BJ (cell line): Measurements from ENCODE around the gene ELP4. TPM values are rescaled to one million over a fixed set of nuclear protein-coding genes. Genes with fewer than 3 reads are reported as not detected.

Source experiments
- CTCF ChIA-PET: fragments of 350-600 bp; formaldehyde crosslinking; extraction: SDS; loops from one replicate; lab custom pipeline; 2021; ENCODE audit warnings: antibody characterized with exemption, inconsistent platforms; lab: Yijun Ruan, JAX
- POLR2A ChIA-PET: fragments of 300-600 bp; sonication (Branson Sonifier 250); formaldehyde crosslinking; extraction: SDS; loops from one replicate; lab custom pipeline; 2021; ENCODE audit warnings: antibody characterized with exemption; lab: Charles Lee
- DNase-seq: peaks from one replicate; pipeline ENCODE4 v3.0.0-alpha.2; 2011; ENCODE audit warnings: low read depth
- H3K27me3 ChIP-seq: 2 replicates; pipeline ENCODE4 v1.6.0; 2011; ENCODE audit warnings: low read length; ENCODE audit not compliant: control insufficient read depth, insufficient read depth
- H3K36me3 ChIP-seq: 2 replicates; pipeline ENCODE4 v1.5.1; 2011; ENCODE audit warnings: low read length; ENCODE audit not compliant: control insufficient read depth, insufficient read depth
- H3K4me3 ChIP-seq: 2 replicates; pipeline ENCODE4 v1.5.1; 2011; ENCODE audit warnings: low read depth, mild to moderate bottlenecking, control low read depth, low read length
- CTCF ChIP-seq: IDR thresholded peaks from 2 replicates; pipeline ENCODE4 v1.5.1; 2011; ENCODE audit warnings: low read depth, mild to moderate bottlenecking, control low read depth, inconsistent platforms, low read length, moderate library complexity; ENCODE audit not compliant: insufficient read depth
- polyA plus RNA-seq: library from polyadenylated mRNA; depleted of rRNA; stranded (reverse); fragments of >200 nt; gene quantifications from 2 replicates; pipeline ENCODE4 v1.2.3, GENCODE V29; 2011

Gene ELP4
- polyA plus RNA-seq, 1 experiment, result 11.8 TPM

DNA sequence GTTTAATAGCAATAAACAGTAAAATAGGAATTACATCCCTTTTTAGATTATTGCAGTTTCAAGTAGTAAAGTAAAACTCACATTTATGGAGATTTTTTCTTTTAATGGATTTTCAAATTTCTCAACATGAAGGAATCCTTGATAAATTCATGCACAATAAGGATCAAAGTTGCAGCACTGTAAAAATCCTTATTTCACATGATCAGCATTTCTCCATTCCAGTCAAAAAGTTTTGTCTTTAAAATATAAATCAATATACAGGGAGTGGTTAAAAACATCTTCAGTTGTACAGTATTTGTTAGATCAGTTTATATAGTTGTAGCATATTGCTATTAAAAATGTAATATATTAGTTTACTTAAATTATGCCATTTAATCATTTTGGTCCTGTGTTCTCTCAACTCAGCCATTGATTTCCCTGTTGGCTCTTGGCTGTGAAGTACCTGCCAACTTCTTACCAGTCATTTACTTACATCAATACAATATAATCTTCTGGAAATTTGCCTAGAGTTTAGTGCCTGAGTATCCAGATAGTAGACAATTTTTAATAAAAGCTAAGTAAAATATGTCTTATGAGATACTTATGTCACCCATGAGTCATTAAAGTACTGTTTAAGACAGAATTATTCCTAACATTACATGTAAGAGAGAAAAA, 12.1 kb downstream of the ELP4 start:
- no peak for DNase-seq
- TF ChIP-seq CTCF, result no peak
- Histone ChIP-seq H3K27me3 (no peaks in the 10 kb centered on the region), H3K36me3 (no peaks in the 10 kb centered on the region), H3K4me3 (no peak overlapping the region)
- CTCF ChIA-PET, result no interaction called here
- POLR2A ChIA-PET, result no interaction called here

DNA sequence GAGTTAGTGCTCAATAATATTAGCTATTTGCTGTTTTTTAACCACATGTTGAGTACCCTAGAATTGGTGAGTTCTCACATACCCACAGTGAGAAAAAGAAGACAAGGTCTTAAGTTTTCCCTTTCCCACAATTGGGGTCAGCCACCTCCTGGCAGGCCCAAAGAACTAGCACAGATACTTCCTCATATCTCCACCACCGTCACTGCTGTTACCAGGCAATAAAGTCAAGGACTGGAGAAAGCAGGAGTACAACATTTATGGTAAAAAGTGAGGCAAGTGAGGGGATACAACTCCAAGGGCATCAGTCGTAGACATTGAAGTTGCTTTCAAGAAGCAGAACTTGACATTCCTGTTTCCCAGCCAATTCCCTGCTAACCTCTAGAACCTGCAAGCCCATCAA, 19.6 kb downstream of the ELP4 start:
- Histone ChIP-seq H3K36me3 (no peaks in the 10 kb centered on the region), H3K4me3 (no peak overlapping the region), H3K27me3 (no peaks in the 10 kb centered on the region)
- ChIA-PET POLR2A (no interaction called here), CTCF (no interaction called here)
- no peak for TF ChIP-seq CTCF
- no peak for DNase-seq

DNA sequence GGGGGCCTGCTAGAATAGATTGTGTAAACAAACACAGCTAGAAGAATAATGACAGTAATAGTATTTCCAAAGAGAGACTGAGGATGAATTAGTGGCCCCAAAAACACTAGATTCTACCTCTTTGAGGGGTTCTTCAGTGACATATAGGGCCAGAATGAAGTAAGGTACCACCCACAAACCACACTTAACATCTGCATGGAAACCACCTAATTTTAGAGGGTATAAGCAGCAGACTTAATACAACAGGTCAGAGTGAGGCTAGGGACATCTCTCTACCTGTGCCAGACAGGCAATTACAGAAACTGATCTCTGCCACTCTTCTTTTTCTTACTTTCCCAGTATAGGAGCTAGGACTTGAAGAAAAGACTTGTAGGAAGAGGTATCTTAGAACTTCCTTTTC, 20.1 kb downstream of the ELP4 start:
- Histone ChIP-seq H3K4me3 (no peak overlapping the region), H3K27me3 (no peaks in the 10 kb centered on the region), H3K36me3 (no peaks in the 10 kb centered on the region)
- ChIA-PET CTCF (no interaction called here), POLR2A (no interaction called here)
- no peak for DNase-seq
- no peak for TF ChIP-seq CTCF

DNA sequence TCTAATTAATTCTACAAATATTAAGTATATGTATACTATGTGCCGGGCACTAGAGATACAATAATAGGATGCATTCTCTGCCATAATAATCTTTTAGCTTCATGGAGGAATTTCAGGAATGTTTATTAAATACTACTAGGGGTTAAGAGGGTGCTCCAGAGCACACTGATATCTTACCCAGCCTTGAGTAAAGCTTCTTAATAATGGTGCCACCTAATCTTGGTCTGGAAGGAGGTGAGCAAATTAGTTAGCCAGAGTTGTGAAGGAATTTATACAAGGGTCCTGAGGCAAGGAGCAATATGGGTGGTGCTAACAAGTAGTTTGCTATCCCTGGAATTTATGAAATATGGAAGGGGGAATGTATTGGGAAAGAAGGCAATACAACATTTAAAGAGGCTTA, 21.7 kb downstream of the ELP4 start:
- Histone ChIP-seq H3K4me3 (no peak overlapping the region), H3K36me3 (no peaks in the 10 kb centered on the region), H3K27me3 (no peaks in the 10 kb centered on the region)
- no peak for TF ChIP-seq CTCF
- ChIA-PET CTCF (no interaction called here), POLR2A (no interaction called here)
- no peak for DNase-seq

- H3K4me3 ChIP-seq, result no peak overlapping the region
- no peaks in the 10 kb centered on the region for H3K27me3 ChIP-seq
- TF ChIP-seq CTCF, result no peak
- DNase-seq, result no peak
- H3K36me3 ChIP-seq, result no peaks in the 10 kb centered on the region
- CTCF ChIA-PET, result no interaction called here
- POLR2A ChIA-PET, result no interaction called here
These were observed 25.9 kb downstream of the ELP4 start for GRCh38 chr11:31535479-31535878.
